ENCODE data around the gene PEX11A. TPM values are rescaled to one million over a fixed set of nuclear protein-coding genes. Genes with fewer than 3 reads are reported as not detected.
"Not testable (repeated sequence)": the region's sequence is repeated elsewhere in the genome, so short reads cannot be mapped to it uniquely, and the experiment has no call there.

PEX11A gene
- total and polyA plus RNA-seq, 3 experiments from 2014 or later = 2.8 to 3.5 (median 2.9) TPM

- CTCF ChIA-PET = no interaction called here
- peaks cover 0 to 3% (median 0%) of the 10 kb centered on the region in 3 donors for H3K36me3 Mint-ChIP-seq
- no peak for DNase-seq
Observed at GRCh38 chr15:89724621-89725020, 34.1 kb upstream of the PEX11A start.

DNA sequence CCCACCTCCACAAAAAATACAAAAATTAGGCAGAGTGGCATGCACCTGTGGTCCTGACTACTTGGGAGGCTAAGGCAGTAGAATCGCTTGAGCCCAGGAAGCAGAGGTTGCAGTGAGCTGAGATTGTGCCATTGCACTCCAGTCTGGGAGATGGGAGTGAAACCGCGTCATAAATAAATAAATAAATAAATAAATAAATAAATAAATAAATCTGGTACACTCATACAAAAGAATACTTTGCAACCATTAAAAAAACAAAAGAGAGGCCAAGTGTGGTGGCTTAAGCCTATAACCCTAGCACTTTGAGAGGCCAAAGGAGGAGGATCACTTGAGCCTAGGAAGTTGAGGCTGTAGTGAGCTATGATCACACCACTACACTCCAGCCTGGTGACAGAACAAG, 32.5 kb upstream of the PEX11A start:
- Mint-ChIP-seq H3K27ac (no peak overlapping the region), H3K27me3 (peaks cover 10 to 37% of the 10 kb centered on the region in 2 donors), H3K4me3 (no peak overlapping the region), H3K9me3 (peaks cover 2 to 7% (median 4%) of the 10 kb centered on the region in 5 donors), H3K36me3 (peaks cover 0 to 3% (median 0%) of the 10 kb centered on the region in 3 donors), H3K4me1 (no peaks in the 10 kb centered on the region)
- POLR2A ChIA-PET = no interaction called here
- Histone ChIP-seq H3K36me3 (ENCODE audit: insufficient read depth, low read length) (no peaks in the 10 kb centered on the region), H3K4me3 (ENCODE audit: low read length) (no peak overlapping the region), H3K4me1 (ENCODE audit: insufficient read depth, low read length) (no peaks in the 10 kb centered on the region), H3K27me3 (ENCODE audit: insufficient read depth, low read length, poor library complexity, severe bottlenecking) (no peaks in the 10 kb centered on the region), H3K9me3 (ENCODE audit: low read length) (no peaks in the 10 kb centered on the region), H3K27ac (ENCODE audit: low read depth, low read length) (no peak overlapping the region)
- CTCF ChIA-PET = no interaction called here
- DNase-seq = no peak

More at GRCh38 chr15:89724621-89725020, 34.1 kb upstream of the PEX11A start:
- H3K4me1 ChIP-seq (ENCODE audit: insufficient read depth, low read length) = no peaks in the 10 kb centered on the region
- H3K9me3 Mint-ChIP-seq = peaks cover 2 to 7% (median 4%) of the 10 kb centered on the region in 5 donors
- H3K27ac Mint-ChIP-seq = no peak overlapping the region
- POLR2A ChIA-PET = no interaction called here
- no peak overlapping the region for H3K4me3 Mint-ChIP-seq
- no peaks in the 10 kb centered on the region for H3K4me1 Mint-ChIP-seq
- H3K27me3 Mint-ChIP-seq = peaks cover 10 to 37% of the 10 kb centered on the region in 2 donors
- H3K27ac ChIP-seq (ENCODE audit: low read depth, low read length) = no peak overlapping the region
- no peaks in the 10 kb centered on the region for H3K9me3 ChIP-seq (ENCODE audit: low read length)
- H3K27me3 ChIP-seq (ENCODE audit: insufficient read depth, low read length, poor library complexity, severe bottlenecking) = no peaks in the 10 kb centered on the region
- no peak overlapping the region for H3K4me3 ChIP-seq (ENCODE audit: low read length)
- no peaks in the 10 kb centered on the region for H3K36me3 ChIP-seq (ENCODE audit: insufficient read depth, low read length)

DNA sequence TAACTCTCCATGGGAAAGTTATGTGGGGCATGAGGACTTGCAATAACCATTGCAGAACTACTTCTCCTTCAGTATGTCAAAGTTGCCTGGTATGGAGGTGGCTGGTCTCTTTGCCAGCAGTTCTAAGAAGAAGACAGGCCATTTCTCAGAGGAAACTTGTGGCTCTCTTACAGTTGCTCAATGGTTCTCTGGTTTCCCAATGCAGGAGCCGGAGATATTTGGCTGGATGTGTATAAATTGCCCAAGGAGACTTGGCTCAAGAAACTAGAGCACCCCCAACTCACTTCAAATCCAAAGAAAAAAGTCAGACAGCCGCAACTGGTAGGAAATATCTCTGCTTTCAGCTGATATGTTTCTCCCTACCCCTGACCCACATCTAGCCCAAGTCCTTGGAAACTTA, 24.2 kb upstream of the PEX11A start:
- no peaks in the 10 kb centered on the region for H3K27me3 ChIP-seq (ENCODE audit: insufficient read depth, low read length, poor library complexity, severe bottlenecking)
- Mint-ChIP-seq H3K4me3 (no peak overlapping the region), H3K9me3 (no peaks in the 10 kb centered on the region), H3K27ac (no peak overlapping the region), H3K4me1 (no peaks in the 10 kb centered on the region), H3K27me3 (peaks cover 2 to 10% of the 10 kb centered on the region in 2 donors), H3K36me3 (no peaks in the 10 kb centered on the region)
- DNase-seq = no peak
- no peaks in the 10 kb centered on the region for H3K4me1 ChIP-seq (ENCODE audit: insufficient read depth, low read length)
- H3K36me3 ChIP-seq (ENCODE audit: insufficient read depth, low read length) = no peaks in the 10 kb centered on the region
- ChIA-PET POLR2A (no interaction called here), CTCF (no interaction called here)
- no peaks in the 10 kb centered on the region for H3K9me3 ChIP-seq (ENCODE audit: low read length)
- no peak overlapping the region for H3K4me3 ChIP-seq (ENCODE audit: low read length)
- no peak overlapping the region for H3K27ac ChIP-seq (ENCODE audit: low read depth, low read length)

DNA sequence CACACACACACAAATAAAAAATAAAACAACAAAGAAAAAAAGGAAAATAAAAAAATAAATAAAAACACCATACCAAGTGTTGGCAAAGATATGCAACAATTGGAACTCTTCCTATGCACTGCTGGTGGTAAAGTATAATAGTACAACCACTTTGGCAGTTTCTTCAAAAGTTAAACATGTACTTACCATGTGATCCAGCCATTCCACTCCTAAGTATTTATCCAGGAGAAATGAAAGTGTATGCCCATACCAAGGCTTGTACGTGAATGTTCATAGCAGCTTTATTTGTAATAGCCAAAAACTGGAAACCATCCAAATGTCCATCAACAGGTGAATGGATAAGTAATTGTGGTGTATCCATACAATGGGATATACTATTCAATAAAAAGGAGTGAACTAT, 17.0 kb upstream of the PEX11A start:
- ChIA-PET POLR2A (no interaction called here), CTCF (no interaction called here)
- no peaks in the 10 kb centered on the region for H3K9me3 ChIP-seq (ENCODE audit: low read length)
- Mint-ChIP-seq H3K27me3 (peaks cover 22 to 49% of the 10 kb centered on the region in 2 donors), H3K27ac (no peak overlapping the region), H3K9me3 (no peaks in the 10 kb centered on the region), H3K4me1 (no peaks in the 10 kb centered on the region), H3K4me3 (no peak overlapping the region), H3K36me3 (peaks cover 0 to 4% (median 0%) of the 10 kb centered on the region in 3 donors)
- H3K27me3 ChIP-seq (ENCODE audit: insufficient read depth, low read length, poor library complexity, severe bottlenecking) = peaks cover 3% of the 10 kb centered on the region
- no peak for DNase-seq
- no peaks in the 10 kb centered on the region for H3K4me1 ChIP-seq (ENCODE audit: insufficient read depth, low read length)
- no peak overlapping the region for H3K4me3 ChIP-seq (ENCODE audit: low read length)
- H3K36me3 ChIP-seq (ENCODE audit: insufficient read depth, low read length) = no peaks in the 10 kb centered on the region
- H3K27ac ChIP-seq (ENCODE audit: low read depth, low read length) = no peak overlapping the region

DNA sequence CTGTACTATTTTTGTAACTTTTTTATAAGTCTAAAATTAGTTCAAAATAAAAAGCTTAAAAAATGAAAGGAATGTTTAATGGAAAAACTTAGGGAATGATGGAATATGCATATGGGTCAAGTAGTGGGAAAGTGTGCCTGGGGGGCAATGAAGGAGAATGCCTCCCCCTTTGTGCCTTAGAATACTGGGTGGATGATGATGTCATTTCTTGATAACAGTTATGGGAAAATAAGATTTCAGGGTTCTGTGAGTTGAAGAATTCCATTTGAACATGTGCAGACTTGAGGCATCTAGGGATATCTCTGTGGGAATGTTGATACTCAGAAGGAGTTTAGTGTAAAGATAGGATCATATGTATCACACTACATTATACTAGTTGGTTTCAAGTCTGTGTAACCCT, 13.9 kb upstream of the PEX11A start:
- Histone ChIP-seq H3K27me3 (ENCODE audit: insufficient read depth, low read length, poor library complexity, severe bottlenecking) (peaks cover 6% of the 10 kb centered on the region), H3K4me3 (ENCODE audit: low read length) (no peak overlapping the region), H3K27ac (ENCODE audit: low read depth, low read length) (no peak overlapping the region), H3K4me1 (ENCODE audit: insufficient read depth, low read length) (no peaks in the 10 kb centered on the region), H3K36me3 (ENCODE audit: insufficient read depth, low read length) (no peaks in the 10 kb centered on the region), H3K9me3 (ENCODE audit: low read length) (no peaks in the 10 kb centered on the region)
- DNase-seq = no peak
- Mint-ChIP-seq H3K36me3 (peaks cover 0 to 8% (median 0%) of the 10 kb centered on the region in 3 donors), H3K4me3 (no peak overlapping the region), H3K4me1 (no peaks in the 10 kb centered on the region), H3K9me3 (no peaks in the 10 kb centered on the region), H3K27ac (no peak overlapping the region), H3K27me3 (peaks cover 39 to 73% of the 10 kb centered on the region in 2 donors)
- ChIA-PET CTCF (no interaction called here), POLR2A (no interaction called here)

DNA sequence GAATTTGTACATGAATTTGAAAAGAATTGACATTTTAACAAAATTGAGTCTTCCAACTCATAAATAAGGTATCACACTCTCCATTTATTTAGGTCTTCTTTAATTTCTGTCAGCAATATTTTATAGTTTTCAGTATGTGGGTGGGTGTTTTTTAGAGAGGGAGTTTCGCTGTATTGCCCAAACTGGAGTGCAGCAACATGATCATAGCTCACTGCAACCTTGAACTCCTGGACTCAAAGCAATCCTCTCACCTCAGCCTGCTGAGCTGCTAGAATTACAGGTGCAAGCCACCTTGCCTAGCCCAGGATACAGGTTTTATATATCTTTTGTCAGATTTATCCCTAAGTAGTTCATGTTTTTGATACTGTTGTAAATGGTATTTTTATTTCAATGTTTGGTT, 4.6 kb upstream of the PEX11A start:
- H3K27ac ChIP-seq (ENCODE audit: low read depth, low read length) = no peak overlapping the region
- no peak for DNase-seq
- peaks cover 2% of the 10 kb centered on the region for H3K27me3 ChIP-seq (ENCODE audit: insufficient read depth, low read length, poor library complexity, severe bottlenecking)
- H3K9me3 ChIP-seq (ENCODE audit: low read length) = no peaks in the 10 kb centered on the region
- Mint-ChIP-seq H3K4me3 (no peak overlapping the region), H3K4me1 (peaks cover 7 to 10% (median 9%) of the 10 kb centered on the region in 3 donors), H3K27ac (no peak overlapping the region), H3K36me3 (peaks cover 0 to 4% (median 0%) of the 10 kb centered on the region in 3 donors), H3K27me3 (peaks cover 13 to 20% of the 10 kb centered on the region in 2 donors), H3K9me3 (no peaks in the 10 kb centered on the region)
- H3K4me1 ChIP-seq (ENCODE audit: insufficient read depth, low read length) = peaks cover 5% of the 10 kb centered on the region
- H3K36me3 ChIP-seq (ENCODE audit: insufficient read depth, low read length) = no peaks in the 10 kb centered on the region
- POLR2A ChIA-PET = no interaction called here
- CTCF ChIA-PET = no interaction called here
- no peak overlapping the region for H3K4me3 ChIP-seq (ENCODE audit: low read length)

DNA sequence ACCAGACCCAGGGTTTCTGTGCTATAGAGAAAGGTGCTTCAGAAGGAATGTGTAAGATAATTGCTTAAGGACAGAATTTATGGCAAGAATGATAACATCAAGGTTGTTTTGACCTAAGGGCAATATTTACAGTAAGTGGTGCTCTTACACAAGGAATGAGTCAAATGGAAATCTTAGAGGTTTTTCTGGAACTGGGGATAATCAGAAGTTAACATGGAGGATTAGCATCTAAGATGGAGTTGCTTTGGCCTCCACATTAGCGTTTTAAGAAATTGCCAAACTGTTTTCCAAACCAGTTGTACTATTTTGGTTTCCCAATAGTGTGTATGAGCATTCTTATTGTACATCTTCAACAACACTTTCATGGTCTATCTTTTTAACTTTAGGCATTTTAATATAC, 3.1 kb upstream of the PEX11A start:
- no peaks in the 10 kb centered on the region for H3K9me3 ChIP-seq (ENCODE audit: low read length)
- H3K4me1 Mint-ChIP-seq = peaks cover 13 to 19% (median 15%) of the 10 kb centered on the region in 3 donors
- H3K4me3 Mint-ChIP-seq = no peak overlapping the region
- no peaks in the 10 kb centered on the region for H3K9me3 Mint-ChIP-seq
- H3K27me3 ChIP-seq (ENCODE audit: insufficient read depth, low read length, poor library complexity, severe bottlenecking) = no peaks in the 10 kb centered on the region
- no peak for DNase-seq
- H3K36me3 ChIP-seq (ENCODE audit: insufficient read depth, low read length) = no peaks in the 10 kb centered on the region
- ChIA-PET CTCF (no interaction called here), POLR2A (no interaction called here)
- H3K27ac ChIP-seq (ENCODE audit: low read depth, low read length) = no peak overlapping the region
- no peak overlapping the region for H3K4me3 ChIP-seq (ENCODE audit: low read length)
- no peak overlapping the region for H3K27ac Mint-ChIP-seq
- H3K4me1 ChIP-seq (ENCODE audit: insufficient read depth, low read length) = peaks cover 12% of the 10 kb centered on the region
- H3K36me3 Mint-ChIP-seq = peaks cover 0 to 6% (median 0%) of the 10 kb centered on the region in 3 donors
- peaks cover 3 to 8% of the 10 kb centered on the region in 2 donors for H3K27me3 Mint-ChIP-seq

DNA sequence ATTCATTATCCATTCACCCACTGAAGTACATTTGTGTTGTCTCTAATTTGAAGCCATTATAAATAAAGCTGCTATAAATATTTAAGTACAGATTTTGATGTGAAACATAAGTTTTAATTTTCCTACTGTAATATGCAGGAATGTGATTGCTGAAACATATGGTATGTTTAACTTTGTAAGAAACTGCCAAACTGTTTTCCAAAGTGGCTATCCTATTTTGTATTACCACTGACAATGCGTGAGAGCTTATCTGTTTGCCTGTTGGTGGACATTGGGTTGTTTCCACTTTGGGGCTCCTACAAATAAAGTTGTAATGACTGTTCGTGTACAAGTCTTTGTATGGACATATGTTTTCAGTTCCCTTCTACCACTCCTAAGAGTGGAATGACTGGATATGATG, 2.5 kb upstream of the PEX11A start:
- peaks cover 0 to 6% (median under 1%) of the 10 kb centered on the region in 3 donors for H3K36me3 Mint-ChIP-seq
- no peak overlapping the region for H3K27ac Mint-ChIP-seq
- ChIA-PET POLR2A (no interaction called here), CTCF (interaction anchor here (0.6 kb wide), 1 partner anchor 322 kb away, joined by 4 read pairs; no protein-coding TSS in a partner anchor)
- H3K27me3 Mint-ChIP-seq = peaks cover 3 to 8% of the 10 kb centered on the region in 2 donors
- H3K4me3 Mint-ChIP-seq = peak overlapping the region in 2 of 7 donors; percentile 15 to 77
- Histone ChIP-seq H3K27ac (ENCODE audit: low read depth, low read length) (no peak overlapping the region), H3K27me3 (ENCODE audit: insufficient read depth, low read length, poor library complexity, severe bottlenecking) (no peaks in the 10 kb centered on the region), H3K9me3 (ENCODE audit: low read length) (no peaks in the 10 kb centered on the region), H3K4me1 (ENCODE audit: insufficient read depth, low read length) (peaks cover 12% of the 10 kb centered on the region), H3K36me3 (ENCODE audit: insufficient read depth, low read length) (no peaks in the 10 kb centered on the region), H3K4me3 (ENCODE audit: low read length) (no peak overlapping the region)
- H3K9me3 Mint-ChIP-seq = no peaks in the 10 kb centered on the region
- H3K4me1 Mint-ChIP-seq = peaks cover 13 to 19% (median 15%) of the 10 kb centered on the region in 3 donors
- DNase-seq = no peak

- H3K27ac ChIP-seq (ENCODE audit: low read depth, low read length); H3K27me3 ChIP-seq (ENCODE audit: insufficient read depth, low read length, poor library complexity, severe bottlenecking); H3K27me3 Mint-ChIP-seq; H3K9me3 ChIP-seq (ENCODE audit: low read length); CTCF ChIA-PET; DNase-seq; H3K36me3 ChIP-seq (ENCODE audit: insufficient read depth, low read length); POLR2A ChIA-PET; H3K9me3 Mint-ChIP-seq: not testable (repeated sequence)
- peak overlapping the region in 6 of 8 donors; percentile 76 to 93 (median 84) for H3K27ac Mint-ChIP-seq
- peaks cover 13 to 19% (median 15%) of the 10 kb centered on the region in 3 donors for H3K4me1 Mint-ChIP-seq
- peak overlapping the region; percentile 97 for H3K4me3 ChIP-seq (ENCODE audit: low read length)
- peak overlapping the region; percentile 84 to 97 (median 90) for H3K4me3 Mint-ChIP-seq
- H3K4me1 ChIP-seq (ENCODE audit: insufficient read depth, low read length) = peaks cover 12% of the 10 kb centered on the region
- peaks cover 5 to 15% (median 5%) of the 10 kb centered on the region in 3 donors for H3K36me3 Mint-ChIP-seq
Observed at GRCh38 chr15:89689930-89690275, 651 bp downstream of the PEX11A start.
